ENCODE results near the gene AOPEP.
A peak's percentile ranks its signal among the peaks of the same experiment; 100 is the strongest.

The AOPEP gene

GRCh38 chr9:95025213-95026147, 299.0 kb downstream of the AOPEP start (continued):
- TF ChIP-seq ZNF350 (tag by site-specific recombination; IDR thresholded peaks at IDR 0.05): no peak
- TF ChIP-seq ZNF433 (tag by site-specific recombination; IDR thresholded peaks at IDR 0.05; ENCODE audit: low read depth): no peak
- TF ChIP-seq EGR2 (tag by site-specific recombination; IDR thresholded peaks at IDR 0.05; ENCODE audit: low read depth): no peak
- TF ChIP-seq, protein P1, sequence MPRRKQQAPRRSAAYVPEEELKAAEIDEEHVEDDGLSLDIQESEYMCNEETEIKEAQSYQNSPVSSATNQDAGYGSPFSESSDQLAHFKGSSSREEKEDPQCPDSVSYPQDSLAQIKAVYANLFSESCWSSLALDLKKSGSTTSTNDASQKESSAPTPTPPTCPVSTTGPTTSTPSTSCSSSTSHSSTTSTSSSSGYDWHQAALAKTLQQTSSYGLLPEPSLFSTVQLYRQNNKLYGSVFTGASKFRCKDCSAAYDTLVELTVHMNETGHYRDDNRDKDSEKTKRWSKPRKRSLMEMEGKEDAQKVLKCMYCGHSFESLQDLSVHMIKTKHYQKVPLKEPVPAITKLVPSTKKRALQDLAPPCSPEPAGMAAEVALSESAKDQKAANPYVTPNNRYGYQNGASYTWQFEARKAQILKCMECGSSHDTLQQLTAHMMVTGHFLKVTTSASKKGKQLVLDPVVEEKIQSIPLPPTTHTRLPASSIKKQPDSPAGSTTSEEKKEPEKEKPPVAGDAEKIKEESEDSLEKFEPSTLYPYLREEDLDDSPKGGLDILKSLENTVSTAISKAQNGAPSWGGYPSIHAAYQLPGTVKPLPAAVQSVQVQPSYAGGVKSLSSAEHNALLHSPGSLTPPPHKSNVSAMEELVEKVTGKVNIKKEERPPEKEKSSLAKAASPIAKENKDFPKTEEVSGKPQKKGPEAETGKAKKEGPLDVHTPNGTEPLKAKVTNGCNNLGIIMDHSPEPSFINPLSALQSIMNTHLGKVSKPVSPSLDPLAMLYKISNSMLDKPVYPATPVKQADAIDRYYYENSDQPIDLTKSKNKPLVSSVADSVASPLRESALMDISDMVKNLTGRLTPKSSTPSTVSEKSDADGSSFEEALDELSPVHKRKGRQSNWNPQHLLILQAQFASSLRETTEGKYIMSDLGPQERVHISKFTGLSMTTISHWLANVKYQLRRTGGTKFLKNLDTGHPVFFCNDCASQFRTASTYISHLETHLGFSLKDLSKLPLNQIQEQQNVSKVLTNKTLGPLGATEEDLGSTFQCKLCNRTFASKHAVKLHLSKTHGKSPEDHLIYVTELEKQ (tag by site-specific recombination; IDR thresholded peaks at IDR 0.05; ENCODE audit: borderline replicate concordance): 0 out of 2 replicates have a peak, but pooled peaks have one; percentile 27
- no peak for TF ChIP-seq ZNF488 (tag by site-specific recombination; IDR thresholded peaks at IDR 0.05)
- no peak for TF ChIP-seq REPIN1 (tag by site-specific recombination; IDR thresholded peaks at IDR 0.05; ENCODE audit: low read depth)
- peak; percentile 95 for TF ChIP-seq PRDM6 (tag by site-specific recombination; IDR thresholded peaks at IDR 0.05)
- no peak for TF ChIP-seq ZNF26 (tag by site-specific recombination; IDR thresholded peaks at IDR 0.05)
- TF ChIP-seq ZBTB7A (tag by site-specific recombination; IDR thresholded peaks at IDR 0.05; ENCODE audit: low read depth): no peak
- TF ChIP-seq KLF9 (tag by site-specific recombination; IDR thresholded peaks at IDR 0.05; ENCODE audit: low read depth): no peak
- TF ChIP-seq ZIC2 (tag by site-specific recombination; IDR thresholded peaks at IDR 0.05): peak; percentile 37; the same call in 1 of the 2 replicates
- no peak for TF ChIP-seq ZNF211 (tag by site-specific recombination; IDR thresholded peaks at IDR 0.05; ENCODE audit: low read depth)
- TF ChIP-seq ZBTB11 (tag by site-specific recombination; conservative IDR thresholded peaks at IDR 0.05; ENCODE audit: low read depth): no peak
- no peak for TF ChIP-seq ZNF654 (tag by site-specific recombination; IDR thresholded peaks at IDR 0.05; ENCODE audit: low read depth)
- no peak for TF ChIP-seq HOXC10 (CRISPR knock-in tag; IDR thresholded peaks at IDR 0.05)
- no peak for TF ChIP-seq ZNF423 (tag by site-specific recombination; IDR thresholded peaks at IDR 0.05)
- TF ChIP-seq ZNF629 (tag by site-specific recombination; IDR thresholded peaks at IDR 0.05): peak; percentile 75
- TF ChIP-seq BCL11B (tag by site-specific recombination; IDR thresholded peaks at IDR 0.05; ENCODE audit: low read depth): 0 out of 2 replicates have a peak, but pooled peaks have one; percentile 48
- TF ChIP-seq, protein P2, sequence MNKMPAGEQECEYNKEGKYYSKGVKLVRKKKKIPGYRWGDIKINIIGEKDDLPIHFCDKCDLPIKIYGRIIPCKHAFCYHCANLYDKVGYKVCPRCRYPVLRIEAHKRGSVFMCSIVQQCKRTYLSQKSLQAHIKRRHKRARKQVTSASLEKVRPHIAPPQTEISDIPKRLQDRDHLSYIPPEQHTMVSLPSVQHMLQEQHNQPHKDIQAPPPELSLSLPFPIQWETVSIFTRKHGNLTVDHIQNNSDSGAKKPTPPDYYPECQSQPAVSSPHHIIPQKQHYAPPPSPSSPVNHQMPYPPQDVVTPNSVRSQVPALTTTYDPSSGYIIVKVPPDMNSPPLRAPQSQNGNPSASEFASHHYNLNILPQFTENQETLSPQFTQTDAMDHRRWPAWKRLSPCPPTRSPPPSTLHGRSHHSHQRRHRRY (tag by site-specific recombination; IDR thresholded peaks at IDR 0.05): no peak
- TF ChIP-seq GLI4 (tag by site-specific recombination; IDR thresholded peaks at IDR 0.05): no peak
- TF ChIP-seq, protein P3, sequence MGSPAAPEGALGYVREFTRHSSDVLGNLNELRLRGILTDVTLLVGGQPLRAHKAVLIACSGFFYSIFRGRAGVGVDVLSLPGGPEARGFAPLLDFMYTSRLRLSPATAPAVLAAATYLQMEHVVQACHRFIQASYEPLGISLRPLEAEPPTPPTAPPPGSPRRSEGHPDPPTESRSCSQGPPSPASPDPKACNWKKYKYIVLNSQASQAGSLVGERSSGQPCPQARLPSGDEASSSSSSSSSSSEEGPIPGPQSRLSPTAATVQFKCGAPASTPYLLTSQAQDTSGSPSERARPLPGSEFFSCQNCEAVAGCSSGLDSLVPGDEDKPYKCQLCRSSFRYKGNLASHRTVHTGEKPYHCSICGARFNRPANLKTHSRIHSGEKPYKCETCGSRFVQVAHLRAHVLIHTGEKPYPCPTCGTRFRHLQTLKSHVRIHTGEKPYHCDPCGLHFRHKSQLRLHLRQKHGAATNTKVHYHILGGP (tag by site-specific recombination; IDR thresholded peaks at IDR 0.05): 0 out of 2 replicates have a peak, but pooled peaks have one; percentile 24
- no peak for TF ChIP-seq KLF1 (tag by site-specific recombination; IDR thresholded peaks at IDR 0.05)
- no peak for TF ChIP-seq ZNF223 (tag by site-specific recombination; IDR thresholded peaks at IDR 0.05)
- no peak for TF ChIP-seq ZNF324 (tag by site-specific recombination; IDR thresholded peaks at IDR 0.05)
- TF ChIP-seq HOXA7 (CRISPR knock-in tag; IDR thresholded peaks at IDR 0.05; ENCODE audit: borderline replicate concordance): no peak

All from HEK293 (cell line).